DND-41 (cell line): ENCODE results near the gene TTBK2.

ENCODE experiments used
- CTCF ChIP-seq: IDR thresholded peaks from 2 replicates; pipeline ENCODE4 v1.5.1; 2012; ENCODE audit warnings: borderline replicate concordance, low read length, moderate library complexity, mild to moderate bottlenecking; ENCODE audit not compliant: poor library complexity, severe bottlenecking; ENCODE audit errors: extremely low read depth
- EZH2 ChIP-seq: IDR thresholded peaks from 3 replicates; pipeline ENCODE4 v1.6.1; 2012; ENCODE audit warnings: borderline replicate concordance, low read depth, mild to moderate bottlenecking, moderate library complexity, low read length, inconsistent platforms; ENCODE audit not compliant: severe bottlenecking

- TF ChIP-seq CTCF (no peak), EZH2 (no peak)
Observed at GRCh38 chr15:42796955-42797782, 123.4 kb downstream of the TTBK2 start.
